NB4 (cell line): ENCODE results near the gene SIRT6.

Experiments
- CTCF ChIP-seq: IDR thresholded peaks from one replicate; pipeline ENCODE4 v1.5.1; 2012; ENCODE audit warnings: low read depth, low read length
- MYC ChIP-seq: IDR thresholded peaks from 2 replicates; pipeline ENCODE4 v1.6.1; 2011; ENCODE audit warnings: low read depth, low read length
- POLR2A ChIP-seq: IDR thresholded peaks from 2 replicates; pipeline ENCODE4 v1.6.1; 2011; ENCODE audit warnings: mild to moderate bottlenecking; ENCODE audit not compliant: insufficient read length; ENCODE audit errors: extremely low read depth

GRCh38 chr19:4164262-4164661, 18.1 kb downstream of the SIRT6 start:
- TF ChIP-seq CTCF = no peak
- TF ChIP-seq POLR2A = no peak
- no peak for TF ChIP-seq MYC
